GM08714 (cell line): ENCODE results near the gene ROGDI.

Experiments used
- H3K4me3 ChIP-seq: fragments of 200-500 bp; sonication (Bioruptor generic); 2 replicates; pipeline ENCODE4 v1.5.1; 2014; ENCODE audit warnings: mild to moderate bottlenecking, low read length, inconsistent platforms
- ZNF274 ChIP-seq: IDR thresholded peaks from 2 replicates; pipeline ENCODE4 v1.6.1; 2012; ENCODE audit warnings: mild to moderate bottlenecking, low read depth, low read length

The ROGDI gene

GRCh38 chr16:4752351-4753100 is 49.9 kb downstream of the ROGDI start:
- TF ChIP-seq ZNF274: no peak
- H3K4me3 ChIP-seq: no peak overlapping the region

- no peak for TF ChIP-seq ZNF274
- H3K4me3 ChIP-seq: no peak overlapping the region
Observed at GRCh38 chr16:4750896-4751295, 51.5 kb downstream of the ROGDI start.

- no peak overlapping the region for H3K4me3 ChIP-seq
- no peak for TF ChIP-seq ZNF274
Observed at GRCh38 chr16:4749700-4750257, 52.7 kb downstream of the ROGDI start.

GRCh38 chr16:4748682-4749411 is 53.6 kb downstream of the ROGDI start:
- no peak for TF ChIP-seq ZNF274
- no peak overlapping the region for H3K4me3 ChIP-seq

GRCh38 chr16:4747906-4748681 is 54.3 kb downstream of the ROGDI start:
- H3K4me3 ChIP-seq: no peak overlapping the region
- TF ChIP-seq ZNF274: no peak

- TF ChIP-seq ZNF274: no peak
- H3K4me3 ChIP-seq: no peak overlapping the region
Observed at GRCh38 chr16:4746991-4747574, 55.4 kb downstream of the ROGDI start.
